Measurements from ENCODE around the gene TSC22D1. TPM values are rescaled to one million over a fixed set of nuclear protein-coding genes. Genes with fewer than 3 reads are reported as not detected.

Gene TSC22D1
- polyA plus RNA-seq, 1 donor from 2014 or later, result 355 TPM

GRCh38 chr13:44451651-44452050 lies 124.5 kb downstream of the TSC22D1 start:
- Histone ChIP-seq H3K9me3 (ENCODE audit: low read length) (no peaks in the 10 kb centered on the region), H3F3A (ENCODE audit: insufficient read depth, low read length, poor library complexity, severe bottlenecking) (no peaks in the 10 kb centered on the region), H3K9me2 (ENCODE audit: insufficient read depth, low read length) (no peaks in the 10 kb centered on the region), H3K79me2 (replicated peaks; ENCODE audit: insufficient read depth, low read length) (peaks cover 4% of the 10 kb centered on the region), H3K4me3 (ENCODE audit: low read length) (no peak overlapping the region), H3K4me2 (ENCODE audit: low read length) (no peak overlapping the region), H3K36me3 (ENCODE audit: insufficient read depth, low read length) (no peaks in the 10 kb centered on the region), H4K20me1 (ENCODE audit: insufficient read depth) (no peaks in the 10 kb centered on the region), H2AFZ (ENCODE audit: low read depth, low read length) (no peak overlapping the region), H3K27me3 (ENCODE audit: insufficient read depth, low read depth, low read length) (no peaks in the 10 kb centered on the region), H3K27ac (ENCODE audit: low read length) (no peak overlapping the region), H3K9ac (ENCODE audit: low read length) (no peak overlapping the region)
- TF ChIP-seq SMC3 (conservative IDR thresholded peaks at IDR 0.05; ENCODE audit: poor library complexity) (no peak), CTCF (IDR thresholded peaks at IDR 0.05; ENCODE audit: poor library complexity, severe bottlenecking) (no peak), MXI1 (conservative IDR thresholded peaks at IDR 0.05; ENCODE audit: poor library complexity, severe bottlenecking) (no peak), POLR2AphosphoS5 (IDR thresholded peaks at IDR 0.05) (no peak), REST (IDR thresholded peaks at IDR 0.05; ENCODE audit: borderline replicate concordance) (no peak), RAD21 (conservative IDR thresholded peaks at IDR 0.05) (no peak), EZH2 (IDR thresholded peaks at IDR 0.05; ENCODE audit: borderline replicate concordance, insufficient read depth, low read length, poor library complexity, severe bottlenecking) (no peak), EP300 (conservative IDR thresholded peaks at IDR 0.05; ENCODE audit: poor library complexity, severe bottlenecking) (no peak), TAF1 (IDR thresholded peaks at IDR 0.05; ENCODE audit: low read depth) (no peak)

- H3K27ac ChIP-seq (ENCODE audit: low read length), result no peak overlapping the region
- no peaks in the 10 kb centered on the region for H3K27me3 ChIP-seq (ENCODE audit: insufficient read depth, low read depth, low read length)
- H3K4me3 ChIP-seq (ENCODE audit: low read length), result no peak overlapping the region
Observed at GRCh38 chr13:44451126-44451525, 125.0 kb downstream of the TSC22D1 start.

More at GRCh38 chr13:44451126-44451525, 125.0 kb downstream of the TSC22D1 start:
- no peaks in the 10 kb centered on the region for H3K36me3 ChIP-seq (ENCODE audit: insufficient read depth, low read length)
- no peaks in the 10 kb centered on the region for H4K20me1 ChIP-seq (ENCODE audit: insufficient read depth)
- no peak for TF ChIP-seq RAD21 (conservative IDR thresholded peaks at IDR 0.05)
- TF ChIP-seq EZH2 (IDR thresholded peaks at IDR 0.05; ENCODE audit: borderline replicate concordance, insufficient read depth, low read length, poor library complexity, severe bottlenecking), result no peak
- TF ChIP-seq SMC3 (conservative IDR thresholded peaks at IDR 0.05; ENCODE audit: poor library complexity), result no peak
- no peak for TF ChIP-seq CTCF (IDR thresholded peaks at IDR 0.05; ENCODE audit: poor library complexity, severe bottlenecking)
- no peak for TF ChIP-seq POLR2AphosphoS5 (IDR thresholded peaks at IDR 0.05)
- TF ChIP-seq EP300 (conservative IDR thresholded peaks at IDR 0.05; ENCODE audit: poor library complexity, severe bottlenecking), result no peak
- no peak for TF ChIP-seq REST (IDR thresholded peaks at IDR 0.05; ENCODE audit: borderline replicate concordance)
- TF ChIP-seq TAF1 (IDR thresholded peaks at IDR 0.05; ENCODE audit: low read depth), result no peak
- H3K79me2 ChIP-seq (replicated peaks; ENCODE audit: insufficient read depth, low read length), result peaks cover 4% of the 10 kb centered on the region
- H3F3A ChIP-seq (ENCODE audit: insufficient read depth, low read length, poor library complexity, severe bottlenecking), result no peaks in the 10 kb centered on the region
- no peak overlapping the region for H2AFZ ChIP-seq (ENCODE audit: low read depth, low read length)
- no peak overlapping the region for H3K9ac ChIP-seq (ENCODE audit: low read length)
- no peaks in the 10 kb centered on the region for H3K9me3 ChIP-seq (ENCODE audit: low read length)
- H3K4me2 ChIP-seq (ENCODE audit: low read length), result no peak overlapping the region
- H3K9me2 ChIP-seq (ENCODE audit: insufficient read depth, low read length), result no peaks in the 10 kb centered on the region

Measured in neural cell (in vitro differentiated cells).